ENCODE results near the gene C1QTNF8. TPM values are rescaled to one million over a fixed set of nuclear protein-coding genes. Genes with fewer than 3 reads are reported as not detected.

C1QTNF8 gene
- total and polyA plus RNA-seq, 2 of the 13 experiments (the other 11 are each of a cell fraction or from before 2014, with no cell fraction given), result 0.09 TPM; not detected in 1

DNA sequence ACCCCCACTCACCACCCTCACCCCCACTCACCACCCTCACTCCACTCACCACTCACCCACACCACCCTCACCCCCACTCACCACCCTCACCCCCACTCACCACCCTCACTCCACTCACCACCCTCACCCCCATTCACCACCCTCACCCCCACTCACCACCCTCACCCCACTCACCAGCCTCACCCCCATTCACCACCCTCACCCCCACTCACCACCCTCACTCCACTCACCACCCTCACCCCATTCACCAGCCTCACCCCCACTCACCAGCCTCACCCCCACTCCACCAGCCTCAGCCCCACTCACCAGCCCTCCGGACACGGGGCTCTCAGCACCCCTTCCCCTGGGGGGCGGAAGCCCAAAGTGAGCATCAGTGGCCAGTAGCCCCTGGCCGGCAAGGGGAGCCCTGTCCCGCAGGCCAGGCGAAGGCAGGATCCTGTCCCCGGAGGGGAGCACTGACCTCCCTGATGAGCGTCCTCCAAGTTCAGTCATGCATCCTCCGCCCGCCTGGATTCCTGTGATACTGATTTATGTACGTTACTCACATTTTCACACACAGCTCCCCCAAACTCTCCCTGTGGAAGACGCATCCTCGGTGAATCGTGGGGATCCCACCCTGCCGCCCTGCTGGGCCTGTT is 18.0 kb upstream of the C1QTNF8 start:
- Histone ChIP-seq H3K9me3 (ENCODE audit: low read length) (no peaks in the 10 kb centered on the region), H3K4me2 (ENCODE audit: low read depth, low read length) (no peak overlapping the region), H2AFZ (ENCODE audit: low read length) (no peak overlapping the region), H3K4me3 (replicated peaks in 1 of 3; ENCODE audit: insufficient read depth in 1 of 3, low read depth in 2 of 3, low read length in 3 of 3) (no peak overlapping the region), H3K9ac (ENCODE audit: insufficient read depth, low read depth, low read length) (no peak overlapping the region), H3K27me3 (ENCODE audit: control insufficient read depth in 1 of 2, insufficient read depth in 2 of 2, low read length in 2 of 2) (peaks cover 23 to 59% of the 10 kb centered on the region in 2 experiments), H3K79me2 (ENCODE audit: insufficient read depth, low read length) (no peaks in the 10 kb centered on the region), H4K20me1 (ENCODE audit: insufficient read depth, low read length) (no peaks in the 10 kb centered on the region; the same call in 1 of the 2 replicates), H3K27ac (ENCODE audit: extremely low read length, insufficient read depth, low read length) (no peak overlapping the region), H3K4me1 (ENCODE audit: insufficient read depth, low read length) (peaks cover 18% of the 10 kb centered on the region), H3K36me3 (replicated peaks in 1 of 2; ENCODE audit: control insufficient read depth in 1 of 2, insufficient read depth in 2 of 2, low read length in 2 of 2) (no peaks in the 10 kb centered on the region)
- CTCF ChIA-PET (ENCODE audit: low intra/inter-chr PET ratio, low total read pairs), result no interaction called here
- FAIRE-seq (no peak), ATAC-seq (no peak), DNase-seq (ENCODE audit: low spot score) (no peak)
- in situ Hi-C loops (cut with HindIII; ENCODE audit: extremely low pct_ligation_motif_present, low pct_unique_long_range_greater_than_20kb), result loop anchor here (5.0 kb wide), 1 partner anchor 83 kb away; no protein-coding TSS in a partner anchor
- TF ChIP-seq GZF1 (CRISPR knock-in tag; IDR thresholded peaks at IDR 0.05), result no peak
- peak; percentile 81 for TF ChIP-seq HNRNPL (IDR thresholded peaks at IDR 0.05; ENCODE audit: low read depth, low read length)
- TF ChIP-seq SP5 (CRISPR knock-in tag; IDR thresholded peaks at IDR 0.05; ENCODE audit: borderline replicate concordance, low read depth), result no peak
- TF ChIP-seq ZNF263 (CRISPR knock-in tag; IDR thresholded peaks at IDR 0.05), result peak; percentile 76
- intact Hi-C loops (cut with micrococcal nuclease; ENCODE audit: unreplicated experiment), result no loop called here
- POLR2A ChIA-PET, result no interaction called here
- WGBS (ENCODE audit: low lambda C conversion rate), result 63% methylated on average over 10 of the region's 15 CpGs
- BruUV-seq (replicated peaks), result no TSS peak

GRCh38 chr16:1113489-1113888 is 17.4 kb upstream of the C1QTNF8 start:
- POLR2A ChIA-PET, result no interaction called here
- no peak overlapping the region for H3K9ac ChIP-seq (ENCODE audit: insufficient read depth, low read depth, low read length)
- intact Hi-C loops (cut with micrococcal nuclease; ENCODE audit: unreplicated experiment), result no loop called here
- no peak overlapping the region for H3K4me3 ChIP-seq (replicated peaks in 1 of 3; ENCODE audit: insufficient read depth in 1 of 3, low read depth in 2 of 3, low read length in 3 of 3)
- H3K27ac ChIP-seq (ENCODE audit: extremely low read length, insufficient read depth, low read length), result no peak overlapping the region
- no peak overlapping the region for H2AFZ ChIP-seq (ENCODE audit: low read length)
- no peaks in the 10 kb centered on the region for H3K36me3 ChIP-seq (replicated peaks in 1 of 2; ENCODE audit: control insufficient read depth in 1 of 2, insufficient read depth in 2 of 2, low read length in 2 of 2)
- peaks cover 1% of the 10 kb centered on the region; the same call in 1 of the 2 replicates for H4K20me1 ChIP-seq (ENCODE audit: insufficient read depth, low read length)
- CTCF ChIA-PET (ENCODE audit: low intra/inter-chr PET ratio, low total read pairs), result no interaction called here
- in situ Hi-C loops (cut with HindIII; ENCODE audit: extremely low pct_ligation_motif_present, low pct_unique_long_range_greater_than_20kb), result loop anchor here (5.0 kb wide), 1 partner anchor 84 kb away; no protein-coding TSS in a partner anchor
- DNase-seq (ENCODE audit: low spot score) (no peak), ATAC-seq (no peak), FAIRE-seq (no peak)
- peaks cover 21 to 61% of the 10 kb centered on the region in 2 experiments for H3K27me3 ChIP-seq (ENCODE audit: control insufficient read depth in 1 of 2, insufficient read depth in 2 of 2, low read length in 2 of 2)
- no peak overlapping the region for H3K4me2 ChIP-seq (ENCODE audit: low read depth, low read length)
- H3K79me2 ChIP-seq (ENCODE audit: insufficient read depth, low read length), result no peaks in the 10 kb centered on the region
- no TSS peak for BruUV-seq (replicated peaks)
- 62% methylated on average over 3 of the region's 16 CpGs for WGBS (ENCODE audit: low lambda C conversion rate)
- H3K4me1 ChIP-seq (ENCODE audit: insufficient read depth, low read length), result peaks cover 18% of the 10 kb centered on the region
- H3K9me3 ChIP-seq (ENCODE audit: low read length), result no peaks in the 10 kb centered on the region
- TF ChIP-seq HNRNPL (IDR thresholded peaks at IDR 0.05; ENCODE audit: low read depth, low read length) (peak; percentile 87; the same call in 1 of the 2 replicates), NCOR1 (IDR thresholded peaks at IDR 0.05; ENCODE audit: borderline replicate concordance, low read length) (no peak), PCBP1 (IDR thresholded peaks at IDR 0.05; ENCODE audit: borderline replicate concordance, low read depth, low read length) (0 out of 2 replicates have a peak, but pooled peaks have one; percentile 31), ETV6 (CRISPR knock-in tag; conservative IDR thresholded peaks at IDR 0.05) (no peak), ATF7 (IDR thresholded peaks at IDR 0.05) (no peak), ATF7 (CRISPR knock-in tag; IDR thresholded peaks at IDR 0.05) (no peak), MBD4 (IDR thresholded peaks at IDR 0.05; ENCODE audit: borderline replicate concordance, low read length) (no peak), NR2F1 (CRISPR knock-in tag; IDR thresholded peaks at IDR 0.05) (no peak), GATAD2A (CRISPR knock-in tag; IDR thresholded peaks at IDR 0.05) (no peak), ZNF768 (CRISPR knock-in tag; IDR thresholded peaks at IDR 0.05) (no peak), SMAD9 (CRISPR knock-in tag; IDR thresholded peaks at IDR 0.05) (no peak)
- TF ChIP-seq, protein P1, sequence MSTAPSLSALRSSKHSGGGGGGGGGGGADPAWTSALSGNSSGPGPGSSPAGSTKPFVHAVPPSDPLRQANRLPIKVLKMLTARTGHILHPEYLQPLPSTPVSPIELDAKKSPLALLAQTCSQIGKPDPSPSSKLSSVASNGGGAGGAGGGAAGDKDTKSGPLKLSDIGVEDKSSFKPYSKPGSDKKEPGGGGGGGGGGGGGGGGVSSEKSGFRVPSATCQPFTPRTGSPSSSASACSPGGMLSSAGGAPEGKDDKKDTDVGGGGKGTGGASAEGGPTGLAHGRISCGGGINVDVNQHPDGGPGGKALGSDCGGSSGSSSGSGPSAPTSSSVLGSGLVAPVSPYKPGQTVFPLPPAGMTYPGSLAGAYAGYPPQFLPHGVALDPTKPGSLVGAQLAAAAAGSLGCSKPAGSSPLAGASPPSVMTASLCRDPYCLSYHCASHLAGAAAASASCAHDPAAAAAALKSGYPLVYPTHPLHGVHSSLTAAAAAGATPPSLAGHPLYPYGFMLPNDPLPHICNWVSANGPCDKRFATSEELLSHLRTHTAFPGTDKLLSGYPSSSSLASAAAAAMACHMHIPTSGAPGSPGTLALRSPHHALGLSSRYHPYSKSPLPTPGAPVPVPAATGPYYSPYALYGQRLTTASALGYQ (CRISPR knock-in tag; IDR thresholded peaks at IDR 0.05), result no peak
- TF ChIP-seq, protein P2, sequence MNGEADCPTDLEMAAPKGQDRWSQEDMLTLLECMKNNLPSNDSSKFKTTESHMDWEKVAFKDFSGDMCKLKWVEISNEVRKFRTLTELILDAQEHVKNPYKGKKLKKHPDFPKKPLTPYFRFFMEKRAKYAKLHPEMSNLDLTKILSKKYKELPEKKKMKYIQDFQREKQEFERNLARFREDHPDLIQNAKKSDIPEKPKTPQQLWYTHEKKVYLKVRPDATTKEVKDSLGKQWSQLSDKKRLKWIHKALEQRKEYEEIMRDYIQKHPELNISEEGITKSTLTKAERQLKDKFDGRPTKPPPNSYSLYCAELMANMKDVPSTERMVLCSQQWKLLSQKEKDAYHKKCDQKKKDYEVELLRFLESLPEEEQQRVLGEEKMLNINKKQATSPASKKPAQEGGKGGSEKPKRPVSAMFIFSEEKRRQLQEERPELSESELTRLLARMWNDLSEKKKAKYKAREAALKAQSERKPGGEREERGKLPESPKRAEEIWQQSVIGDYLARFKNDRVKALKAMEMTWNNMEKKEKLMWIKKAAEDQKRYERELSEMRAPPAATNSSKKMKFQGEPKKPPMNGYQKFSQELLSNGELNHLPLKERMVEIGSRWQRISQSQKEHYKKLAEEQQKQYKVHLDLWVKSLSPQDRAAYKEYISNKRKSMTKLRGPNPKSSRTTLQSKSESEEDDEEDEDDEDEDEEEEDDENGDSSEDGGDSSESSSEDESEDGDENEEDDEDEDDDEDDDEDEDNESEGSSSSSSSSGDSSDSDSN (CRISPR knock-in tag; IDR thresholded peaks at IDR 0.05), result no peak
